Fibroblast of lung (primary cell): Measurements from ENCODE around the gene PLB1.

Experiments used
- EZH2 ChIP-seq: IDR thresholded peaks from 2 replicates; pipeline ENCODE4 v1.5.1; 2012; ENCODE audit warnings: low read length, control low read depth, mild to moderate bottlenecking; ENCODE audit errors: missing control alignments
- TF ChIP-seq, protein P1 (sequence below), 2 donors: IDR thresholded peaks in 1 of 2; conservative IDR thresholded peaks in 1 of 2; 1 replicate in 1 of 2; 2 replicates in 1 of 2; pipeline ENCODE4 v1.5.1; 2011 to 2012; ENCODE audit warnings: low read length in 2 of 2, control low read depth in 1 of 2, inconsistent platforms in 1 of 2, low read depth in 1 of 2, mild to moderate bottlenecking in 1 of 2

DNA sequence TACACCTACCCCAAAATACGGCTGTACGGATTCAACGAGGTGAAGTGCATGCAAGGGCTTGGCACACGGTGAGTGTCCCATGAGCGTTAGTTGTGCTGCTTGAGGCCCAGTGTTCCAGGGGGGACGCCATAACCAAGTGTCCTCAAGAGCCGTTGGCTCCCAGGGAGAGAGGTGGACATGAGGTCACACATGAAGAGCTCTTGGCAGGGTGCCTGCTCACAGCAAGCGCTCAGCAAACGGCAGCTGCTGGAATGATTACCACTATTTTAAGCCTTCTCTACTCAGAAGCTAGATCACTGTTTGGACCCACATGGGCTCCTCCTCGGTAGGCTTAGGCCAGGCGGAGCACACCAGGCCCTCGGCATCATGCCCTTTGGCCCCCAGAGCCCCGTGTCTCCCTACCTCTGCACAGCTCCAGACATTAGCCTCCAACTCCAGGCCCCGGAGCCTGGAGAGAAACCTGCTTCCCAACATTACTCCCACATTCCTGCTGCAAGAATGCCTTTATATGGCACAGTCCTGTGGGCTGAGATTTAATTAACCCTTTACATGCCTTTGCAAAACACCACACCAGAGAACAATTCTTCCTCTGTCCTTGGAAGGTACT, 187.3 kb downstream of the PLB1 start:
- TF ChIP-seq, protein P1, sequence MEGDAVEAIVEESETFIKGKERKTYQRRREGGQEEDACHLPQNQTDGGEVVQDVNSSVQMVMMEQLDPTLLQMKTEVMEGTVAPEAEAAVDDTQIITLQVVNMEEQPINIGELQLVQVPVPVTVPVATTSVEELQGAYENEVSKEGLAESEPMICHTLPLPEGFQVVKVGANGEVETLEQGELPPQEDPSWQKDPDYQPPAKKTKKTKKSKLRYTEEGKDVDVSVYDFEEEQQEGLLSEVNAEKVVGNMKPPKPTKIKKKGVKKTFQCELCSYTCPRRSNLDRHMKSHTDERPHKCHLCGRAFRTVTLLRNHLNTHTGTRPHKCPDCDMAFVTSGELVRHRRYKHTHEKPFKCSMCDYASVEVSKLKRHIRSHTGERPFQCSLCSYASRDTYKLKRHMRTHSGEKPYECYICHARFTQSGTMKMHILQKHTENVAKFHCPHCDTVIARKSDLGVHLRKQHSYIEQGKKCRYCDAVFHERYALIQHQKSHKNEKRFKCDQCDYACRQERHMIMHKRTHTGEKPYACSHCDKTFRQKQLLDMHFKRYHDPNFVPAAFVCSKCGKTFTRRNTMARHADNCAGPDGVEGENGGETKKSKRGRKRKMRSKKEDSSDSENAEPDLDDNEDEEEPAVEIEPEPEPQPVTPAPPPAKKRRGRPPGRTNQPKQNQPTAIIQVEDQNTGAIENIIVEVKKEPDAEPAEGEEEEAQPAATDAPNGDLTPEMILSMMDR (conservative IDR thresholded peaks at IDR 0.05 in 1 of 2, IDR thresholded peaks at IDR 0.05 in 1 of 2; ENCODE audit: low read depth in 1 of 2, low read length in 2 of 2): no peak
- TF ChIP-seq EZH2: no peak
